ENCODE results near the gene GNG12.

GRCh38 chr1:67655581-67655980 is 177.7 kb downstream of the GNG12 start:
- TF ChIP-seq CTCF (IDR thresholded peaks at IDR 0.05) (no peak), POLR2A (IDR thresholded peaks at IDR 0.05) (no peak)

Data from testis (tissue), 2 donors.